HFF-Myc (cell line): ENCODE data around the gene CHAC1.

ENCODE experiments used
- DNase-seq: peaks from one replicate; pipeline ENCODE4 v3.0.0-alpha.2; 2011; ENCODE audit warnings: low read depth; ENCODE audit errors: extremely low read depth
- H3K4me3 ChIP-seq: replicated peaks from 2 replicates; pipeline ENCODE4 v1.5.1; 2011; ENCODE audit warnings: low read depth, mild to moderate bottlenecking, control low read depth, low read length
- TF ChIP-seq, protein P1 (sequence below): IDR thresholded peaks from 2 replicates; pipeline ENCODE4 v1.5.1; 2012; ENCODE audit warnings: mild to moderate bottlenecking, low read depth, low read length, control low read depth; ENCODE audit errors: missing control alignments

Gene CHAC1

DNA sequence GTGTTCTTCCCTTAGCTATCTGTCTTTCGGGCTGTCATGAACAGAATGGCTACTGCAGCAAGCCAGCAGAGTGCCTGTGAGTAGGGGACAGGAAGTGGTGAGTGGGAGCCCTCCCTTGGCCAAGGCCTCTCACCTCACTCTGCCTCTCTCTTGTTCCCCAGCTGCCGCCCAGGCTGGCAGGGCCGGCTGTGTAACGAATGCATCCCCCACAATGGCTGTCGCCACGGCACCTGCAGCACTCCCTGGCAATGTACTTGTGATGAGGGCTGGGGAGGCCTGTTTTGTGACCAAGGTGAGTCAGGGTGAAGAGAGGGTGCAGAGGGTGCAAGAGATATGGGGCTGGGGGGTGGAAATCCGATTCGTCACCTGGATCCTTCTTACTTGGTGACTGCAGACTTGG is 21.1 kb upstream of the CHAC1 start:
- DNase-seq, result no peak
- H3K4me3 ChIP-seq, result no peak overlapping the region
- TF ChIP-seq, protein P1, sequence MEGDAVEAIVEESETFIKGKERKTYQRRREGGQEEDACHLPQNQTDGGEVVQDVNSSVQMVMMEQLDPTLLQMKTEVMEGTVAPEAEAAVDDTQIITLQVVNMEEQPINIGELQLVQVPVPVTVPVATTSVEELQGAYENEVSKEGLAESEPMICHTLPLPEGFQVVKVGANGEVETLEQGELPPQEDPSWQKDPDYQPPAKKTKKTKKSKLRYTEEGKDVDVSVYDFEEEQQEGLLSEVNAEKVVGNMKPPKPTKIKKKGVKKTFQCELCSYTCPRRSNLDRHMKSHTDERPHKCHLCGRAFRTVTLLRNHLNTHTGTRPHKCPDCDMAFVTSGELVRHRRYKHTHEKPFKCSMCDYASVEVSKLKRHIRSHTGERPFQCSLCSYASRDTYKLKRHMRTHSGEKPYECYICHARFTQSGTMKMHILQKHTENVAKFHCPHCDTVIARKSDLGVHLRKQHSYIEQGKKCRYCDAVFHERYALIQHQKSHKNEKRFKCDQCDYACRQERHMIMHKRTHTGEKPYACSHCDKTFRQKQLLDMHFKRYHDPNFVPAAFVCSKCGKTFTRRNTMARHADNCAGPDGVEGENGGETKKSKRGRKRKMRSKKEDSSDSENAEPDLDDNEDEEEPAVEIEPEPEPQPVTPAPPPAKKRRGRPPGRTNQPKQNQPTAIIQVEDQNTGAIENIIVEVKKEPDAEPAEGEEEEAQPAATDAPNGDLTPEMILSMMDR, result no peak

DNA sequence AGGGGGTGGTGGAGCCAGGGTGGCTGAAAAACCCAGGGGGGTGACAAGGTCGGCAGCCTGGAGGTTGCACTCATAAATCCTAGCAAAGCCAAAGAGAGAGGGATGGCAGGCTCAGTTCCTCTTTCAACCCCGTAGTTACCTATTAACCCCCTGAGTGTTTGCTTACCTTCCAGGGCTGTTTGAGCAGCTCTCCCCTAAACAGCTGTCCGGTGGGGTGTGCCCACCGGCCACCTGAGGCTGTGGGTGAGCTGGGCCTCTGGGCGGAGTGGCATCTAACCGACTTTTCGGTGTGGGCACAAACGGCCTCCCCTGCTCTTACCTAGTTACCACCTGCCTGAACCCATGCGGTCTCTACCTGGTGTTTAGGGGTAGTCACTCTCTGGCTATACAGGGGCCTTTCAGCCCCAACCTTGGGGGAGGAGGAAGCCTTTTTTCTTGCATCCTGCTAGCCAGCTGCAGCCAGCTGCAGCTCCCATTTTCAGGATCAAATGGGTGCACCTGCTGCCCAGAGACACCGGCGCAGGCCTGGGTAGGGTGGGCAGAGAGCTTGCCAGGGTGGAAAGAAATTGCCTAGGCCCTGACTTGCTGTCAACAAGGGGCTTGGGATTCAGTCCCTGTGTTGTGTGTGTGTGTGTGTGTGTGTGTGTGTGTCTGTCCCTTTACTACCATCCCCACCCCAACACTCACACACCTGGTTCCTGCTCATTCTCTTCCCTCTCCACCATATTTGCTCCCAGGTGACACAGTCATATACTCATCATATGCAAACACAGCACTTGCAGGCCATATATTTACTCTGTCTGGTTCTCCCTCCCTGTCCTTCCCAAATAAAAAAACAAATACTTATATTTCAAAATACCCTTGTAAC is 20.4 kb upstream of the CHAC1 start:
- H3K4me3 ChIP-seq, result no peak overlapping the region
- TF ChIP-seq, protein P1, result no peak
- DNase-seq, result no peak

DNA sequence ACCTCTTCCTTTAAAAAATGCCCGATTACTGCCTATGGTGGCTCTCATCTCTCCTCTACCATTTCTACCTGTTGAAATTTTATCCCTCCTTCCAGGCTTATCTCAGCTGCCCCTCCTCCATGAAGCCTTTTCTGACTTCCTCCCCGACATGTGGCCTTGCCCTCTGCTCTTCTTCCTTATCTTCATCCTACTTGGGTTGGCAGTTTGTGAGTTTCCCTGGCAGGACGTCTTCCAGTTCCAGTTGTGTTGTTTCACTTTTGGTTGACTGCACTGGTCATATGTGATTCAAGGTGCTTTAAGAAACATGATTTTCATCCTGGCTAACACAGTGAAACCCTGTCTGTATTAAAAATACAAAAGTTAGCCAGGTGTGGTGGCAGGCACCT is 19.8 kb upstream of the CHAC1 start:
- TF ChIP-seq, protein P1, result no peak
- DNase-seq, result no peak
- no peak overlapping the region for H3K4me3 ChIP-seq

DNA sequence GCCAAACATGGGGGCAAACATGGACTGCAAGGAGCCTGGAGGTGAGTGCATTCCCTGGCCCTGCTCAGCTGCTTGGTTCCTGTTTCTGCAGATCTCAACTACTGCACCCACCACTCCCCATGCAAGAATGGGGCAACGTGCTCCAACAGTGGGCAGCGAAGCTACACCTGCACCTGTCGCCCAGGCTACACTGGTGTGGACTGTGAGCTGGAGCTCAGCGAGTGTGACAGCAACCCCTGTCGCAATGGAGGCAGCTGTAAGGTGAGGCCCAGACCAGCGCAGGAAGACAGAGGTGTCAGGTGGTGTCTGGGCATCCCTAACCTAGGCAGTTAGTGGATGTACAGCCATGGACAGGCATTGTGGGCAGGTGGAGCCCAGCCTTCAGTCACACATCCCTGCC is 18.8 kb upstream of the CHAC1 start:
- no peak for DNase-seq
- TF ChIP-seq, protein P1, result no peak
- no peak overlapping the region for H3K4me3 ChIP-seq

DNA sequence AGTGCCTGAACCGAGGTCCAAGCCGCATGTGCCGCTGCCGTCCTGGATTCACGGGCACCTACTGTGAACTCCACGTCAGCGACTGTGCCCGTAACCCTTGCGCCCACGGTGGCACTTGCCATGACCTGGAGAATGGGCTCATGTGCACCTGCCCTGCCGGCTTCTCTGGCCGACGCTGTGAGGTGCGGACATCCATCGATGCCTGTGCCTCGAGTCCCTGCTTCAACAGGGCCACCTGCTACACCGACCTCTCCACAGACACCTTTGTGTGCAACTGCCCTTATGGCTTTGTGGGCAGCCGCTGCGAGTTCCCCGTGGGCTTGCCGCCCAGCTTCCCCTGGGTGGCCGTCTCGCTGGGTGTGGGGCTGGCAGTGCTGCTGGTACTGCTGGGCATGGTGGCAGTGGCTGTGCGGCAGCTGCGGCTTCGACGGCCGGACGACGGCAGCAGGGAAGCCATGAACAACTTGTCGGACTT is 17.0 kb upstream of the CHAC1 start:
- TF ChIP-seq, protein P1, result no peak
- no peak for DNase-seq
- H3K4me3 ChIP-seq, result no peak overlapping the region

DNA sequence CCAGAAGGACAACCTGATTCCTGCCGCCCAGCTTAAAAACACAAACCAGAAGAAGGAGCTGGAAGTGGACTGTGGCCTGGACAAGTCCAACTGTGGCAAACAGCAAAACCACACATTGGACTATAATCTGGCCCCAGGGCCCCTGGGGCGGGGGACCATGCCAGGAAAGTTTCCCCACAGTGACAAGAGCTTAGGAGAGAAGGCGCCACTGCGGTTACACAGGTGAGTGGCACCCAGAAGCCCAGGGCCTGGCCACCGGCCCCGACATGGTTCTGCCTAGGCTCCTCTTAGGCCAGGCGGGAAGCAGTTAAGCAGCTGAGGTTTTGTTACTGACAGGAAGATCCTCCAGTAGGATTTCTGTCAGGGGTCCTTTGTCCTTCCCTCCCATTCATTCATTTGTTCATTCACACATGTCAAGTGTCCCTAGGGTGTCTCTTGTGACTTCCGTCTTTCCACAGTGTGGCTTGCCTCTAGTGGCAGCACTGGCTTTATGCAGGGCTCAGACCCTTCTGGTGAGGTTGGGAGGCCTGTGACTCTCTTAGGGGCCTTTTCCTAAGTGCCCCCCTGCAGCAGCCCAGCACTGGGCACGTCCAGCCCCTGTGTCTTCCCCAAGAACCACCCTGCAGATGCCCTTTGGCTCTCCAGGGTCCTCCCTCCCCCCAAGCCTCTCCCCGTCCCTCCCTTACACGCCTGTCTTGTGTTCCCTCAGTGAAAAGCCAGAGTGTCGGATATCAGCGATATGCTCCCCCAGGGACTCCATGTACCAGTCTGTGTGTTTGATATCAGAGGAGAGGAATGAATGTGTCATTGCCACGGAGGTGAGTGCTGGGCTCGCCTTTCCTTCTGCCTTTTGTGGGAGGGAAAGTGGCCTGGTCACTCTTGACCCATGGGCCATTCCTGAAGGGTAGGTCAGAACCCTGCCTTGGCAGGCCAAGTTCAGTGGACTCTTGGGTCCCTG is 16.3 kb upstream of the CHAC1 start:
- no peak overlapping the region for H3K4me3 ChIP-seq
- TF ChIP-seq, protein P1, result no peak
- no peak for DNase-seq
